Ascending aorta (tissue), 2 donors: ENCODE data around the gene MYCBPAP. TPM values are rescaled to one million over a fixed set of nuclear protein-coding genes. Genes with fewer than 3 reads are reported as not detected.

Experiments used
- DNase-seq, 2 donors: peaks; one replicate each; pipeline ENCODE4 v3.0.0-alpha.2; 2019; ENCODE audit warnings: low spot score in 2 of 2
- H3K27ac ChIP-seq, 2 donors: fragments of 200-600 bp; sonication (generic); one replicate each; pipeline ENCODE4 v1.5.1; 2016 to 2017; ENCODE audit warnings: mild to moderate bottlenecking in 1 of 2
- H3K27me3 ChIP-seq: fragments of 200-600 bp; sonication (generic); one replicate; pipeline ENCODE4 v1.5.1; 2017
- H3K36me3 ChIP-seq, 2 donors: fragments of 200-600 bp; sonication (generic); one replicate each; pipeline ENCODE4 v1.5.1; 2016
- H3K4me1 ChIP-seq, 2 donors: fragments of 200-600 bp; sonication (generic); one replicate each; pipeline ENCODE4 v1.5.1; 2016 to 2017; ENCODE audit warnings: mild to moderate bottlenecking in 1 of 2
- H3K4me3 ChIP-seq, 2 donors: fragments of 200-600 bp; sonication (generic); one replicate each; pipeline ENCODE4 v1.5.1; 2016 to 2017; ENCODE audit warnings: mild to moderate bottlenecking in 1 of 2
- H3K9me3 ChIP-seq, 2 donors: fragments of 200-600 bp; sonication (generic); one replicate each; pipeline ENCODE4 v1.5.1; 2016
- CTCF ChIP-seq, 3 experiments: fragments of 200-600 bp in 2 of 3; fragments of 450-650 bp in 1 of 3; sonication (generic) in 2 of 3; IDR thresholded peaks; one replicate each; pipeline ENCODE4 v1.5.1; 2016 to 2019; ENCODE audit warnings: antibody characterized with exemption in 3 of 3, mild to moderate bottlenecking in 1 of 3, moderate library complexity in 1 of 3
- intact Hi-C: fragments of 100-400 bp; cut with DNase I; formaldehyde crosslinking; loops from one replicate; pipeline ENCODE4 v1.15.1; 2023
- total RNA-seq: library from RNA; depleted of rRNA; stranded (reverse); fragments of >200 nt; gene quantifications from one replicate; pipeline ENCODE4 v1.1.0, GENCODE V29; 2016

Gene MYCBPAP
- total RNA-seq, 1 donor from 2014 or later = 7.9 TPM

- H3K27me3 ChIP-seq = peaks cover 10% of the 10 kb centered on the region
- DNase-seq = no peak
- peak overlapping the region in 1 of 2 donors; percentile 22 for H3K27ac ChIP-seq
- H3K36me3 ChIP-seq = peaks cover 7 to 12% of the 10 kb centered on the region in 2 donors
- H3K4me1 ChIP-seq = peaks cover 17 to 34% of the 10 kb centered on the region in 2 donors
- intact Hi-C loops = no loop called here
- H3K9me3 ChIP-seq = no peaks in the 10 kb centered on the region
- TF ChIP-seq CTCF (IDR thresholded peaks at IDR 0.05) = no peak
- peak overlapping the region; percentile 57 to 74 for H3K4me3 ChIP-seq
Measured at GRCh38 chr17:50558941-50559614, 50.8 kb downstream of the MYCBPAP start.

GRCh38 chr17:50559674-50560184, 51.5 kb downstream of the MYCBPAP start:
- Histone ChIP-seq H3K27me3 (peaks cover 10% of the 10 kb centered on the region), H3K9me3 (no peaks in the 10 kb centered on the region), H3K36me3 (peaks cover 7 to 12% of the 10 kb centered on the region in 2 donors), H3K4me3 (peak overlapping the region; percentile 57 to 74), H3K4me1 (peaks cover 19 to 39% of the 10 kb centered on the region in 2 donors), H3K27ac (peak overlapping the region in 1 of 2 donors; percentile 22)
- intact Hi-C loops = loop anchor here (5.0 kb wide), 1 partner anchor 73 kb away; the partner anchor contains the start of gene ABCC3
- TF ChIP-seq CTCF (IDR thresholded peaks at IDR 0.05) = no peak
- peak in 1 of 2 donors; percentile 89 for DNase-seq

- intact Hi-C loops = loop anchor here (5.0 kb wide), 1 partner anchor 72 kb away; the partner anchor contains the start of gene ABCC3
- H3K4me1 ChIP-seq = peaks cover 22 to 44% of the 10 kb centered on the region in 2 donors
- H3K4me3 ChIP-seq = peak within 1 kb of the TSS; percentile 57 to 74
- peak; percentile 47 to 95 for DNase-seq
- H3K36me3 ChIP-seq = peaks cover 4 to 8% of the 10 kb centered on the region in 2 donors
- no peak for TF ChIP-seq CTCF (IDR thresholded peaks at IDR 0.05)
- H3K27ac ChIP-seq = no peak within 1 kb of the TSS
- H3K27me3 ChIP-seq = peaks cover 10% of the 10 kb centered on the region
- no peaks in the 10 kb centered on the region for H3K9me3 ChIP-seq
Measured at GRCh38 chr17:50560185-50560824, 52.1 kb downstream of the MYCBPAP start, which contains the start of gene CACNA1G. Gene CACNA1G, plus strand, starts transcription at chr17:50560715. Its CDS starts 745 bp downstream, at chr17:50561460.

GRCh38 chr17:50560931-50561745, 52.9 kb downstream of the MYCBPAP start:
- H3K27ac ChIP-seq = no peak overlapping the region
- intact Hi-C loops = loop anchor here (5.0 kb wide), 1 partner anchor 71 kb away; the partner anchor contains the start of gene ABCC3
- peaks cover 23 to 47% of the 10 kb centered on the region in 2 donors for H3K4me1 ChIP-seq
- no peaks in the 10 kb centered on the region for H3K9me3 ChIP-seq
- H3K4me3 ChIP-seq = peak overlapping the region; percentile 57 to 74
- no peak for TF ChIP-seq CTCF (IDR thresholded peaks at IDR 0.05)
- DNase-seq = peak in 1 of 2 donors; percentile 67
- no peaks in the 10 kb centered on the region for H3K36me3 ChIP-seq
- peaks cover 10% of the 10 kb centered on the region for H3K27me3 ChIP-seq

GRCh38 chr17:50561746-50562141, 53.5 kb downstream of the MYCBPAP start:
- TF ChIP-seq CTCF (IDR thresholded peaks at IDR 0.05) = no peak
- Histone ChIP-seq H3K27ac (no peak overlapping the region), H3K9me3 (no peaks in the 10 kb centered on the region), H3K4me1 (peaks cover 23 to 47% of the 10 kb centered on the region in 2 donors), H3K36me3 (no peaks in the 10 kb centered on the region), H3K27me3 (peaks cover 10% of the 10 kb centered on the region), H3K4me3 (peak overlapping the region in 1 of 2 donors; percentile 74)
- DNase-seq = no peak
- intact Hi-C loops = loop anchor here (5.0 kb wide), 1 partner anchor 71 kb away; the partner anchor contains the start of gene ABCC3
